Measurements from ENCODE around the gene TMEM106C.
"Not testable (repeated sequence)": the region's sequence is repeated elsewhere in the genome, so short reads cannot be mapped to it uniquely, and the experiment has no call there.

Gene TMEM106C

GRCh38 chr12:47949441-47950341 lies 13.7 kb upstream of the TMEM106C start:
- Histone ChIP-seq H3K9me3 (ENCODE audit: control insufficient read depth in 1 of 2, low read length in 2 of 2) (no peaks in the 10 kb centered on the region), H3K4me1 (ENCODE audit: control insufficient read depth in 1 of 2, insufficient read depth in 2 of 2, low read length in 2 of 2) (peaks cover 45 to 48% of the 10 kb centered on the region in 2 donors), H3K4me3 (ENCODE audit: low read depth in 1 of 2, low read length in 2 of 2) (peak overlapping the region in 1 of 2 donors; percentile 29), H3K27me3 (ENCODE audit: control insufficient read depth in 1 of 2, insufficient read depth in 2 of 2, low read length in 2 of 2) (no peaks in the 10 kb centered on the region), H3K9ac (ENCODE audit: low read depth in 1 of 2, low read length in 2 of 2) (no peak overlapping the region), H3K36me3 (ENCODE audit: control insufficient read depth in 1 of 2, insufficient read depth in 2 of 2, low read length in 2 of 2) (no peaks in the 10 kb centered on the region), H3K27ac (ENCODE audit: low read depth, low read length) (no peak overlapping the region)

GRCh38 chr12:47950856-47951468 lies 12.4 kb upstream of the TMEM106C start:
- no peak overlapping the region for H3K9ac ChIP-seq (ENCODE audit: low read depth in 1 of 2, low read length in 2 of 2)
- H3K36me3 ChIP-seq (ENCODE audit: control insufficient read depth in 1 of 2, insufficient read depth in 2 of 2, low read length in 2 of 2): no peaks in the 10 kb centered on the region
- no peak overlapping the region for H3K27ac ChIP-seq (ENCODE audit: low read depth, low read length)
- peaks cover 36 to 38% of the 10 kb centered on the region in 2 donors for H3K4me1 ChIP-seq (ENCODE audit: control insufficient read depth in 1 of 2, insufficient read depth in 2 of 2, low read length in 2 of 2)
- H3K9me3 ChIP-seq (ENCODE audit: control insufficient read depth in 1 of 2, low read length in 2 of 2): no peaks in the 10 kb centered on the region
- no peak overlapping the region for H3K4me3 ChIP-seq (ENCODE audit: low read depth in 1 of 2, low read length in 2 of 2)
- H3K27me3 ChIP-seq (ENCODE audit: control insufficient read depth in 1 of 2, insufficient read depth in 2 of 2, low read length in 2 of 2): no peaks in the 10 kb centered on the region

- H3K27ac ChIP-seq (ENCODE audit: low read depth, low read length): no peak overlapping the region
- no peak overlapping the region for H3K9ac ChIP-seq (ENCODE audit: low read depth in 1 of 2, low read length in 2 of 2)
- peaks cover 16 to 17% of the 10 kb centered on the region in 2 donors for H3K4me1 ChIP-seq (ENCODE audit: control insufficient read depth in 1 of 2, insufficient read depth in 2 of 2, low read length in 2 of 2)
- H3K27me3 ChIP-seq (ENCODE audit: control insufficient read depth in 1 of 2, insufficient read depth in 2 of 2, low read length in 2 of 2): no peaks in the 10 kb centered on the region
- no peak overlapping the region for H3K4me3 ChIP-seq (ENCODE audit: low read depth in 1 of 2, low read length in 2 of 2)
- no peaks in the 10 kb centered on the region for H3K36me3 ChIP-seq (ENCODE audit: control insufficient read depth in 1 of 2, insufficient read depth in 2 of 2, low read length in 2 of 2)
- H3K9me3 ChIP-seq (ENCODE audit: control insufficient read depth in 1 of 2, low read length in 2 of 2): peaks cover 5 to 8% of the 10 kb centered on the region in 2 donors
Measured at GRCh38 chr12:47954058-47954457, 9.3 kb upstream of the TMEM106C start.

- peaks cover 5 to 8% of the 10 kb centered on the region in 2 donors for H3K9me3 ChIP-seq (ENCODE audit: control insufficient read depth in 1 of 2, low read length in 2 of 2)
- H3K27ac ChIP-seq (ENCODE audit: low read depth, low read length): no peak overlapping the region
- no peak overlapping the region for H3K4me3 ChIP-seq (ENCODE audit: low read depth in 1 of 2, low read length in 2 of 2)
- no peaks in the 10 kb centered on the region for H3K27me3 ChIP-seq (ENCODE audit: control insufficient read depth in 1 of 2, insufficient read depth in 2 of 2, low read length in 2 of 2)
- no peak overlapping the region for H3K9ac ChIP-seq (ENCODE audit: low read depth in 1 of 2, low read length in 2 of 2)
- peaks cover 11 to 12% of the 10 kb centered on the region in 2 donors for H3K4me1 ChIP-seq (ENCODE audit: control insufficient read depth in 1 of 2, insufficient read depth in 2 of 2, low read length in 2 of 2)
- H3K36me3 ChIP-seq (ENCODE audit: control insufficient read depth in 1 of 2, insufficient read depth in 2 of 2, low read length in 2 of 2): no peaks in the 10 kb centered on the region
Measured at GRCh38 chr12:47954467-47955045, 8.8 kb upstream of the TMEM106C start.

GRCh38 chr12:47955059-47955458 lies 8.3 kb upstream of the TMEM106C start:
- Histone ChIP-seq H3K27me3 (ENCODE audit: control insufficient read depth in 1 of 2, insufficient read depth in 2 of 2, low read length in 2 of 2) (no peaks in the 10 kb centered on the region), H3K9me3 (ENCODE audit: control insufficient read depth in 1 of 2, low read length in 2 of 2) (peaks cover 5 to 8% of the 10 kb centered on the region in 2 donors), H3K9ac (ENCODE audit: low read depth in 1 of 2, low read length in 2 of 2) (no peak overlapping the region), H3K4me1 (ENCODE audit: control insufficient read depth in 1 of 2, insufficient read depth in 2 of 2, low read length in 2 of 2) (peaks cover 6 to 8% of the 10 kb centered on the region in 2 donors), H3K27ac (ENCODE audit: low read depth, low read length) (no peak overlapping the region), H3K4me3 (ENCODE audit: low read depth in 1 of 2, low read length in 2 of 2) (no peak overlapping the region), H3K36me3 (ENCODE audit: control insufficient read depth in 1 of 2, insufficient read depth in 2 of 2, low read length in 2 of 2) (no peaks in the 10 kb centered on the region)

GRCh38 chr12:47957671-47958070 lies 5.7 kb upstream of the TMEM106C start:
- not testable (repeated sequence) for H3K9me3 ChIP-seq (ENCODE audit: control insufficient read depth in 1 of 2, low read length in 2 of 2); H3K4me3 ChIP-seq (ENCODE audit: low read depth in 1 of 2, low read length in 2 of 2); H3K27me3 ChIP-seq (ENCODE audit: control insufficient read depth in 1 of 2, insufficient read depth in 2 of 2, low read length in 2 of 2)

GRCh38 chr12:47962198-47962597 lies 1.2 kb upstream of the TMEM106C start:
- Histone ChIP-seq H3K36me3 (ENCODE audit: control insufficient read depth in 1 of 2, insufficient read depth in 2 of 2, low read length in 2 of 2) (peaks cover 5 to 9% of the 10 kb centered on the region in 2 donors), H3K4me3 (ENCODE audit: low read depth in 1 of 2, low read length in 2 of 2) (no peak overlapping the region), H3K27me3 (ENCODE audit: control insufficient read depth in 1 of 2, insufficient read depth in 2 of 2, low read length in 2 of 2) (no peaks in the 10 kb centered on the region), H3K9ac (ENCODE audit: low read depth in 1 of 2, low read length in 2 of 2) (no peak overlapping the region), H3K4me1 (ENCODE audit: control insufficient read depth in 1 of 2, insufficient read depth in 2 of 2, low read length in 2 of 2) (peaks cover 21 to 27% of the 10 kb centered on the region in 2 donors), H3K27ac (ENCODE audit: low read depth, low read length) (no peak overlapping the region), H3K9me3 (ENCODE audit: control insufficient read depth in 1 of 2, low read length in 2 of 2) (peaks cover 5 to 8% of the 10 kb centered on the region in 2 donors)

More at GRCh38 chr12:47957671-47958070, 5.7 kb upstream of the TMEM106C start:
- H3K27ac ChIP-seq (ENCODE audit: low read depth, low read length); H3K4me1 ChIP-seq (ENCODE audit: control insufficient read depth in 1 of 2, insufficient read depth in 2 of 2, low read length in 2 of 2); H3K36me3 ChIP-seq (ENCODE audit: control insufficient read depth in 1 of 2, insufficient read depth in 2 of 2, low read length in 2 of 2); H3K9ac ChIP-seq (ENCODE audit: low read depth in 1 of 2, low read length in 2 of 2): not testable (repeated sequence)

GRCh38 chr12:47964106-47964728 lies 821 bp downstream of the TMEM106C start:
- Histone ChIP-seq H3K4me3 (ENCODE audit: low read depth in 1 of 2, low read length in 2 of 2) (peak overlapping the region; percentile 90 to 94), H3K9me3 (ENCODE audit: control insufficient read depth in 1 of 2, low read length in 2 of 2) (no peaks in the 10 kb centered on the region), H3K27me3 (ENCODE audit: control insufficient read depth in 1 of 2, insufficient read depth in 2 of 2, low read length in 2 of 2) (no peaks in the 10 kb centered on the region), H3K27ac (ENCODE audit: low read depth, low read length) (no peak overlapping the region), H3K9ac (ENCODE audit: low read depth in 1 of 2, low read length in 2 of 2) (peak overlapping the region; percentile 84 to 93), H3K4me1 (ENCODE audit: control insufficient read depth in 1 of 2, insufficient read depth in 2 of 2, low read length in 2 of 2) (peaks cover 21 to 27% of the 10 kb centered on the region in 2 donors), H3K36me3 (ENCODE audit: control insufficient read depth in 1 of 2, insufficient read depth in 2 of 2, low read length in 2 of 2) (peaks cover 12 to 26% of the 10 kb centered on the region in 2 donors)

GRCh38 chr12:47965581-47965980 lies 2.2 kb downstream of the TMEM106C start:
- peaks cover 21 to 27% of the 10 kb centered on the region in 2 donors for H3K4me1 ChIP-seq (ENCODE audit: control insufficient read depth in 1 of 2, insufficient read depth in 2 of 2, low read length in 2 of 2)
- H3K27me3 ChIP-seq (ENCODE audit: control insufficient read depth in 1 of 2, insufficient read depth in 2 of 2, low read length in 2 of 2): no peaks in the 10 kb centered on the region
- H3K36me3 ChIP-seq (ENCODE audit: control insufficient read depth in 1 of 2, insufficient read depth in 2 of 2, low read length in 2 of 2): peaks cover 12 to 28% of the 10 kb centered on the region in 2 donors
- peak overlapping the region; percentile 44 to 94 for H3K4me3 ChIP-seq (ENCODE audit: low read depth in 1 of 2, low read length in 2 of 2)
- H3K9ac ChIP-seq (ENCODE audit: low read depth in 1 of 2, low read length in 2 of 2): peak overlapping the region; percentile 7 to 84
- no peaks in the 10 kb centered on the region for H3K9me3 ChIP-seq (ENCODE audit: control insufficient read depth in 1 of 2, low read length in 2 of 2)
- no peak overlapping the region for H3K27ac ChIP-seq (ENCODE audit: low read depth, low read length)
